EL (cell line): ENCODE results near the gene SCLT1.
A peak's percentile ranks its signal among the peaks of the same experiment; 100 is the strongest.
"Not testable (repeated sequence)": the region's sequence is repeated elsewhere in the genome, so short reads cannot be mapped to it uniquely, and the experiment has no call there.

Experiments used
- DNase-seq: peaks from one replicate; pipeline ENCODE4 v3.0.0-alpha.2; 2016

SCLT1 gene

DNA sequence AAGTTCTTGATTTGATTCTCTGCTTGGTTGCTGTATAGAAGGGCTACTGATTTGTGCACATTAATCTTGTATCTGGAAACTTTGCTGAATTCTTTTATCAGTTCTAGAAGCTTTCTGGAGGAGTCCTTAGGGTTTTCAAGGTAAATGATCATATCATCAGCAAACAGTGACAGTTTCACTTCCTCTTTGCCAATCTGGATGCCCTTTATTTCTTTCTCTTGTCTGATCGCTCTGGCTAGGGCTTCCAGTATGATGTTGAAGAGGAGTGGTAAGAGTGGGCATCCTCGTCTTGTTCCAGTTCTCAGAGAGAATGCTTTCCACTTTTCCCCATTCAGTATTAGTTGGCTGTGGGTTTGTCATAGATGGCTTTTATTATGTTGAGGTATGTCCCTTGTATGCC lies 23.8 kb downstream of the SCLT1 start:
- DNase-seq: not testable (repeated sequence)

DNA sequence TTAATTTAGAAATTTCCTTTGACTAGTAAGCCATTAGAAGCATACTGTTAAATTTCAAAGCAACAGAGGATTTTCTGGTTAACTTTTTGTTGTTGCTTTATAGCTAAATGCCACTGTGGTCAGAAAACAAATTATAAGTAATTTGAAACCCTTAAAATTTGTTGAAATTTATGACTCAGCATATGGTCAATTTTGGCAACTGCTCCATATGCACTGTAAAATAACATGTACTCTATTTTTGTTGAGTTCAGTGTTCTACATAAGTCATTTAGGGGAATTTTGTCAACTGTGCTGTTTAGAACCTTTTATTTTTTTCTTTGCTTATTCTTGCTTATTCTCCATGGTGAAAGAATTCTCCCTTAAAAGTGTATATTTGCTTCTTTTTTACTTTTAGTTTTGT lies 28.6 kb downstream of the SCLT1 start:
- DNase-seq: peak; percentile 34

DNA sequence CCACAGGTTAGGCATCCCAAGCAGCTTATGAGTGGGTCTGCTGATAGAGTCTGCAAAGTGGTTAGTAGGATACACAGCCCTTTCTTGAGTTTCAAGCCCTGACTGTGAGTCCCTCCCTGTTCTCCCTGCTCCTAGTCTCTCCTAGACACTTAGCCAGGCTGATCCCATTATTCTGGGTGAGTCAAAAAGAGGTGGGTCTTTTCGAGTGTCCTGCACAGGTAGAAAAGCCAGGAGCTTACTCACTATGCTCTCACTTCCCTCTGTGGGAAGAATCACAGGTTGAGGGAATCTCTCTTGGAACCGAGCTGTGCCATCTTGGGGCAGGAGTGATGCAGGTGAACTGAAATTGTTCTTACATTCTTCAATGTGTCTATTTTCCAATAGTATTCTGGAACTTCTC lies 29.7 kb downstream of the SCLT1 start:
- no peak for DNase-seq

DNA sequence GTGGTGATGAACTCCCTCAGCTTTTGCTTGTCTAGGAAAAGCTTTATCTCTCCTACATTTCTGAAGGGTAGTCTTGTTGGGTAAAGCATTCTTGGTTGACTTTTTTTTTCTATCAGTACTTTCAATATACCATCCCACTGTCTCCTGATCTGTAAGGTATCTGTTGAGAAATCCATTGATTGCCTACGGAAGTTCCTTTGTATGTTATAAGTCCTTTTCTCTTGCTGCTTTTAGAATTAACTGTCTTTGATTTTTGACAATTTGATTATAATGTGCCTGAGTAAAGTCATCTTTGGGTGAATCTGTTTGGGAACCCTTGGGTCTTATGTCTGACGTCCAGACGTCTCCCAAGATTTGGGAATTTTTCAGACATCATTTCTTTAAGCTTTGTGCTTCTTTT lies 30.8 kb downstream of the SCLT1 start:
- DNase-seq: no peak

DNA sequence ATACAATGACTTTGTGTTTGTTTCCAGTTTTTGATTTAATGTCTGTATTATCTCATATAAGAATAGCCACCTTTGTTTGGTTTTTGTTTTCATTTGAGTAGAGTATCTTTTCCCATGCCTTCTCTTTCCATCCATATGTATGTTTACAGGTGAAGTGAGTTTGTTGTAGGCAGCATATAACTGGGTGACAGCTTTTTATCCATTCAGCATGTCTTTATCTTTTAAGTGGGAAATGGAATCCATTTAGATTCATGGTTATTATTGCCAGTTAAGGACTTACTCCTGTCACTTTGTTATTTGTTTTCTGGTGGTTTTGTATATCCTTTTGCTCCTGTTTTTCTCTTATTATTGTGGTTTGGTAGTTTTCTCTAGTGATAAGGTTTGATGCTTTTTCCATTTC lies 34.3 kb downstream of the SCLT1 start:
- DNase-seq: no peak

DNA sequence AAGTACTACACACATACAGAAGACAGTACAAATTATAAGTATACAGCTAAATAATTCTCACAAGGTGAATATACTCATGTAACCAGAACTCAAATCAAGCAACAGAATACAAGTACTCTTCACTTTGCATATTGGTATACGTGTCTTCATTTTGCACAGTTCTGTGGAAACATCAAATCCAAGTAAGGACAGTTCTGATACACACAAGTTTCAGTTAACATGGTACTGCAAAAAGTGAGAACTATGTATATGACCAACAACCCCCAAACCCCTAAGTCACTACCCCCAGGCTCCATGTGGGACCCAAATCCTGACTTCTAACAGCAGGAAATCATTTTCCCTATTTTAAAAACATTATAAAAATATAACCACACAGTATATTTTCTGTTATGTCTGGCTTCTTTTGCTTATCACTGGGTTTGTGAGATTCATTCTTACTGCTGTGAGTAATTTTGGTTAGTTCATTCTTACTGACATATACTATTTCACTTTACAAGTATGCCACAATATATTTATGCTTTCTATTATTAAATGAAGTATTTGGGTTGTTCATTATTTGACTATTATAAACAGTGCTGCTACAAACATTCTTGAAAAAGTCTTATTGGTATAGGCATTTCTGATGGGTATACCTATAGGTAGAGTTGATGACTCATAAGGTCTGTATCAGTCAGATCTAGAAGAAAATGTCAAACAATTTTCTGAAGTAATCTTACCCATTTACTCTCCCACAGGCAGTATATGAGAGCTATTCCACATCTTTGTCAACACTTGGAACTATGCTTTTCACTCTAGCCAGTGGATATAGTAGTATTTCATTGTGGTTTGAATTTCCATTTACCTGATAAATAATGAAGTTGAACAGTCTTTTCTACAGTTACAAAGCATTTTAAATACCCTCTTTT lies 47.0 kb downstream of the SCLT1 start:
- no peak for DNase-seq

DNA sequence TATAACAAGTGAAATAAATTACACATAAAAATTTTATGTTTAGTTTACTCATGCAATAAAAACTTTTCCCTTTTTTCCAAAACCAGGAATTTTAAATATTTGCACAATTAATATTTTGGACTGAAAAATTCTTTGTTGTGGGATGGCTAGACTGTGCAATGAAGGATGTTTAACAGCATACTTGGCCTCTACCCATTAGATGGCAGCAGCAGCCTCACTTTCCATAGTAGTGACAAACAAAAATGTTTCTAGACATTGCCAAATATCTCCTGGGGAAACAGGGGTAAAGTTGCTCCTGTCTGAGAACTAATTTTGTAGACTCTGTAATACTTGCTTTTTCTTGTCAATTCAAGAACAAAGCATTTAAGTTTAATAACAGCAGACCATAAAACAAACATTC lies 49.8 kb downstream of the SCLT1 start:
- DNase-seq: peak; percentile 20

DNA sequence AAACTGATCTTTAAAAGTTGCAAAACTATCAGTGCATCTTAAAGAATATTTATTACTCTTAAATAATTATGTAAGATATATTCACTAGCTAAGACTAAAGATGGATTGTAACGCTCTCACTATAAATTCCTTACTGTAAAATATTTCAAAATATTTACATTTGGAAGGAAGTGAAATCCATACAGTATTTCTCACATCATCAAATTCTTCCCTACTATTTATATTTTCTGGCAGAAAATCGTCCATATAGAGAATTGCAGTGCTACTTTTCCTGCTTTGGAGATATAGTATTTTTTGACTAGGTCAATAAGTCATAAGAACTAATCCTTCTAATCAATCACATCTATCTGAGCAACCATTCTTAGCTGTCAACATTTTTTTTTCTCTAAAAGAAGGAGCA lies 52.9 kb downstream of the SCLT1 start:
- DNase-seq: no peak

DNA sequence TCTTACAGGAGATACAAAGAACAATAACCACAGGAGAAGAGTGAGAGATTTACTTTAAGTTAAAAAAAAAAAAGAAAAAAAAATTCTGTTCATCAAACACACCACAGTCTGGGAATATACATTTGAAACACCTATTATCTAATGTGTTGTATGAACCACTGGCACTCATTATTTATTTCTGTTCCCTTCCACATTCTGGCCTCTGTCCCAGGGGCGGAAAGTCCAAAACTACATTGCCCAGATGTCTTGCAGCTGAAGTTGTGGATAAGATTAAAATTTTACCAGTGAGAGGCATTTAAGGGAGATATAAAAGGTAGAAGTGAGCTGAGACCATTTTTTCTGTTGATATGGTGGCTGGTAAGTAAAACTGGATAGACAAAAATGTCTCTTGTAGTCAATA lies 56.2 kb downstream of the SCLT1 start:
- no peak for DNase-seq

DNA sequence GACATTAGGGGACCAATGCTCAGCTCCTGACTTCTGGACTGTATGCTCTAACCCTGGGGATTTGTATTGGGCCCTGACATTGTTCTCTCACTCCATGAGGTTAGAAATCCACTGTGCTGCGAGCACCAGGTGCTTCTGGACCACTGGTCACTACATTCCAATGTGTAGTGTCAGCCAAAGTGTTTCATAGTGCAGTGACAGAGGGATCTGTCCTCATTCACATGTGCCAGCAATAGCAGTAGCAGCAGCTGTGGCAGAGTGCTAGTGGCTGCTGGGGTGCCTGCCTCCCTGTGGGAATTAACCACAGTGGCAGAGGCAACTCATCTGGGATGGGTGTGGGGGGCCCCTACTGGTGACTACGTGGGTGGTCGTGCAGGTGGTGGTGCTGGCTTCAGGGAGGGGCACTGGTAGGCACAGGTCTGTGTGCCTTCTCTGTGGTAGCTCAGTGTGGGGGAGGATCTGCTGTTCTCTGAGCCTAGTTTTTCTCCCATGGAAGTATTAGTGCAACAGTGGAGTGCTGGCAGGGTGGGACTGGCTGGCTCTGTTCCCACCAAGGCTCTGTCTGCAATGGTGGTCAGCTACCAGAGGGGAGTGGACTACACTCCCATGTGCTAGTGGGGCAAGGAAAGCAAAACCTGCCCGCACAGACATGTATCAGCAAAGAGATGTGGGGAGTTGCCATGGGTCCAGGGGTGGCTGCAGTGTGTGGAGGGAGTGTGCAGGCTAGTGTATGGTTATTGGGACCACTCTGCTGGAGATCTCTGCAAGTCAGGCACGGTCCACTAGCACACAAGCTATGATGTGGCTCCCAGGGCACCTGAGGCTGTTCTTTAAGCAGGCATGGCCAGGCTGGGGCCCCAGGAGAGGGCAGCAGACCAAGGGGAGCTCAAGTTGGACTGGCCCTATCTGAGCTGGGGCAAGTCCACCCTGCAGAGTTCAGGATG lies 78.5 kb downstream of the SCLT1 start:
- peak; percentile 2 for DNase-seq

DNA sequence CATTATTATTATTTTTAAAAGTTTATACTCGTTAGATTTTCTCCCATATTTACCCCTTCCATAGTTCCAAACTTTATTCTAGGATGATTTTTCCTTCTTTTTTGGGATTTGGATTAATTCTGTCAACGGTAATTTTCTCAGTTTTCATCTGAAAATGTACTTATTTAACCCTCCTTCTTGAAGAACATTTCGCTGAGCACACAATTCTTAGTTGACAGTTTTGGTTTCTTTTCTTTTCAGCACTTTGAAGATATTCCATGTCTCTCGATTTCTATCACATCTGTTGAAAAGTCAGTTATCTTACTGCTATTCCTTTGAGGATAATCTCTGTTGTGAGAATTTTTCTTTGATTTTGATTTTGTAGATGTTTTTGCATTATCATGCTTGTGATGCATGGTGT lies 85.2 kb downstream of the SCLT1 start:
- DNase-seq: no peak

DNA sequence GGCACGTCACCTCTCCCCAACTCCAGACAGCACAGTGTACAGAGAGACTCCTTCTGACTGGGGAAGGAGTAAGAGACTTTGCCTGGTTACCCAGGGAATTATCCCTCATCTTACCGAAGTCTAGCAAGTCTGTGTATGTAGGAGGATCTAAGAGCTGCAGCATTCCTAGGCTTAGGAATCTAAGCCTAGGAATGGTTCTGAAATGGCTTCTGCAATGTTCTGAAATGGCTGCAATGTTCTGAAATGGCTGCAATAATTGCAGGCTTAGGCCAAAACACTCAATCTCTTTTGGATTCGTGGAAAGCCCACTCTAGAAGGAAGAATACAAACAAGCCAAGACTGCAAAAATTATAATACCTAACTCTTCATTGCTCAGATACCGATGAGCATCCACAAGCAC lies 106.4 kb downstream of the SCLT1 start:
- no peak for DNase-seq

DNA sequence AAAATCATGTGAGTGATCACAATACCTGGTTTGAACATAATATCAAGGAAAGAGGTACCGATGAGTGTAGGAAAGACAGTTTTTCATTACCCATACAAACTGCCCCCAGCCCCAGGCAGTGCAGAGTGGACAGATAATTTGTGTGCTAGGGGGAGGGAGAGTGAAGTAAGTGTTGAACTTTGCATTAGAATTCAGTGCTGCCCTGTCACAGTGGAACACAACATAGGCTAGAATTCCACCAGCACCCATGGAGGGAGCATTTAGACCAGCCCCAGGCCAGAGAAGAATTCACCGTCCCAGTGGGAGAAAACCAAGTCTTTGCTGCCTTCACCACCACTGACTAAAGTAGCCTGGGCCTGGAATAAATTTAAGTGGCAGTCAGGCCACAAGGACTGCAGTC lies 107.3 kb downstream of the SCLT1 start:
- no peak for DNase-seq

DNA sequence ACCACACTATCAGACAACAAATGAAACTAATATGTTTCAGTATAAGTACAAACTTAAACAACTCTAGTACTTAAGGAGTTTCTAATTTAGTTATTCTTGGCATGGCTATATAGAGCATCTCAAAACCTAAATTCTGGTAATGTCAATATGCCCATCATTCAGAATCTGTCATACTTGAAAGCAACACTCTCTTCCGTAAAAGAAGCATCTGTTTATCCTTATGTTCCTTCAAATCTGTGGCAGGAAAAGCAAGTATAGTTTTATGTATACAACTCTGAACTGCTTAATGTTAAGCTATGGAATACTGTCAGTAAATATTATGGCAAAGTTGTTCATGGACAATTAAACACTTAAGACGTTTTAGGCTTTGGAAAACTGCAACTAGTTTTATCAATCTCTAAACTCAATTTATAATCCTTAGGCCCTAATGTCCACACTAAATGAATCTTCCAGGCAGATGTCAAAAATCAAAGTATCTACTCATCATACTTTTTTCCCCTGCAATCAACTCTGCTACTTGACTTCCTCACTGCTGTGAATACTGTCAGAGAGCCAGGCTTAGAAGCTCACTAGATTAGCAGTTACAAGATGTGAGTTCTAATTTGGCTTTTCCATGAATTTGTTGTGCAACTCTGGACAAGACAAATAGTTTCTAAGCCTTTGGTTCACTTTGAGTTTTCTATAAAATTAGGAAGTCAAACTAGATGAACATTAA lies 109.4 kb downstream of the SCLT1 start:
- no peak for DNase-seq

DNA sequence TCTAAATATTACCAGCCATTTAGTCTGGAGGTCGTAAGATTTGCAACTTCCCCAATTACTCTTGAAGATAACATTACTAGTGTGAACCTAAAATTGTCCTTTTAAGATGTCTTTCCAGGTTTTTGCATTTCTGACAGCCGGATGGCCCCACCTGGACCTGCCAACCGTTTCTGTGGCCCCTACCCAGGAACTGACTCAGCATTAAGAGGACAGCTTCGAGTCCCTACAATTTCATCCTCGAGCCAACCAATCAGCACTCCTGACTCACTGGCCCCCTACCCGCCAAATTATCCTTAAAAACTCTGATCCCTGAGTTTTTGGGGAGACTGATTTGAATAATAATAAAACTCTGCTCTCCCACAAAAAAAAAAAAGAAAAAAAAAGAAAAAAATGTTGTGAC lies 112.0 kb downstream of the SCLT1 start:
- no peak for DNase-seq

DNA sequence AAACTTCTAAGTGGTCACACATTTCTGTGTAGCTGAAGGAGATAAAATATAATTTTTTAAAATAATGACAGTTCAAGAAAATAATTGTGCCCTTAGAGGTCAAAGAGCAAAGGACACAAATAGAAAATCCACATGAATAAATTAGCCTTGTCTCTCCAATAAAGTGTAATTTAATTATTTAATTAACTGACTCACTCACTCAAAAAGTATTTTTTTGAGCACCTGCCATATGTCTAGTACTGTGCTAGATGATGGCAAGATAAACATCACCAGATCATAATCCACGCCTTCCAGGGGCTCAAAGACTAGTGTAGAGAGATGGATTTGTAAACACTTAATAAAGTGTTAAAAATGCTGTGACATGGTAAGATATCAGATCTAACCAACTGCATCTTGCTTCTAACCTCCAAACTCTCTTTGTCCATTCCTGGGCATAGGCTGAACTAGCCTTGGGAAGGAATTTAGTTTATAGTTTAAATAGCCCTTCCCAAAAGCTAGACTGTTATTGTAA lies 112.5 kb downstream of the SCLT1 start:
- DNase-seq: no peak

DNA sequence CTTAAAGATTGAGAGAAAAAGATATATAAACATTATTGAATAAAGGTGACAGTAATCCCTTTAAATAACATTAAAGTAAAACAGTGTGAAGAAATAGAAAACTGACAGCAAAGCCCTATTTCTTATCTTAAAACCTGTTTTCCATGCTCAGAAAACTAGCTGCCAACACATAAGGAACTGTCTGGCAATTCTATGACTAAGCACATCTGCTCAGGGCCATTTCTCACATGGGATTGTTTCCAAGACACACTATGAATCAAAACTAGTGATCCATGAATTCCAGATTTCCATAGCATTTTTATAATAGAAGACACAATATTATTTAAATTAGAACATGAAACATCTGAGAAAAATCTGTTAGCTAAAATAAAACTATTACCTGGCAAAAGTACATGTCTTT lies 113.4 kb downstream of the SCLT1 start:
- peak; percentile 70 for DNase-seq

DNA sequence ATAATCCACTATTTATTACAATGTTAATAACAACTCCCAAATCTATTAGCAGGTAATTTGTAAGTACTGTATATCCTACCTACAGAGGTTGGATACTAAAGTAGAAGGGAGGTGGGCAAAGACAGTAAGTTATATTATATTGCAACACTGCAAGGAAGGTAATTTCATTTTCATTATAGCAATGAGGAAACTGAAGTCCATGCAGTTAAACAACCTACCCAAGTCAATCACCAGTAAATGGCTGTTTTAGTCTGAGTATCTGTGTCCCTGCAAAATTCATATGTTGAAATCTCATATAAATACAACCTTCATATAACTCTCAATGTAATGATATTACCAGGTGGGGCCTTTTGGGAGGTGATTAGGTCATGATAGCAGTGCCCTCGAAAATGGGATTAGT lies 114.4 kb downstream of the SCLT1 start:
- no peak for DNase-seq

DNA sequence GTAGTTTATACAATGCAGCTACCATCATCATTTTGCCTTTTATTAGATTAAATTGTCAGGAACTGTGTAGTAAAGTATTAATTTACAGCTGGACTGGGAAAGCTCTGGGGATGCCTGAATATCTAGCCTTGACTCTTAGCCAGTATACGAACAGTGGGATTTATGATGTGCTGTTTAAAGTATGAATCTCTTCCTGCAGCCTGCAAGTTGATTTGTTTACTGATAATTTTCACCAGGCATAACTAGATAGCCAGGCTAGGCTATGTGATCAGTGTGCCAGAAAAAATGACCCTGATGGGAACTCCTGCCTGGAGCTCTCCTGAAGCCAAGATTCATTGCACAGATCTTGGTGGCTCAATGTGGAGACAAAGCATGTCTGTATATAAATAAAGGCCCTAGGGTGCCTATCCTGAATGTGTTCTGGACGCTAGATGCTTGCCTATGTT lies 119.2 kb downstream of the SCLT1 start:
- peak; percentile 10 for DNase-seq

DNA sequence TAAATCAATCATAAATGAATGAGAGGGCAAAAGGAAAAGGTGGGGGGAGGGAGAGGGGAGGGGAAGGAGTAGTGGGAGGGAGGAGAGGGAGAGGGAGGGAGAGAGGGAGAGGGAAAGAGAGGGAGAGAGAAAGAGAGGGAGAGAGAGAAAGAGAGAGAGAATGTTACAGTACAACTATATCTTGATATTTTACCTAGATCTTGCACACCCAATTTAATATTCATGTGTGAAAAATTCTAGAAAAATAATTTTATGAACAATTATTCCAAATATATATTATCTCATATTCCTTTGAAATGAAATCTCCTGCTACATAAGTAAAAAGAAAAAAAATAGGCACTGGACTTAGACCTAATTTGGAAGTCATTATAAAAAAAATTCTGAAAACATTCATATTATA lies 120.0 kb downstream of the SCLT1 start:
- DNase-seq: no peak

DNA sequence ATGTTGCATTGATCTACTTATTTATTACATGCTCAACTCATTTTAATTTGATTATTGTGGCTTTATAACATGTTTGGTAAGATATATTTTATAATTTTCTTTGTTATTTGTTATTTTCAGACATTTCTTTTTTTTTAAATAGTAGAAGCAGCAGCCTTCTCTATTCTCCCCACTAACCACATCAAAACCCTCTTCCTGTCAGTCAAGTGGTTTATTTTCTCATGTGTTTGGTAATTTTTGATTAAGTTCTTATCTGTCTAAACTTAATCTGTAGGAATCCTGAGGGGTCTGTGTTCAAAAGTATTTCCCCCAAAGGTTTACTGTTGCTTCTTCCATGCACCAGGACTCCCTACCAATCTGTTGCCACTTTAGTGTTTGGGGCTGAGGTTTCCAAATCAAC lies 131.9 kb downstream of the SCLT1 start:
- DNase-seq: no peak

DNA sequence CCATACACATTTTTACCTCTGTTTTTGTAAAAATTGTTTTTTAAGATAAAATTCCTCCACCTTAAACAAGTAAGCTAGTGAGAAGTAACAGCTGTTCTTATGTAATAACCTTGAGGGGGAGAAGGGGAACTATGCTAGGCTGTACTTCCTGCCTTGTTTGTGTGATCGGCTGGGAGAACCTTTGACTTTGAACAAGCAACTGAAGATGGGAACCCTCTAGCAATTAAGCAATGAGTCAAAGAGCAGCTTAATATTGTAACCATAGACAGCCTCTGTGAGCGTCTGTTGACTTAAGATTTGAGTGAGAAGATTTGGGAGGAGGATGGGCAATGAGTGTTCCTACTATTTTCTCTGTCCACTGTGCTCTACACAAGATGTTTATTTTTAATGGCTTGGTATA lies 135.1 kb downstream of the SCLT1 start:
- DNase-seq: no peak

DNA sequence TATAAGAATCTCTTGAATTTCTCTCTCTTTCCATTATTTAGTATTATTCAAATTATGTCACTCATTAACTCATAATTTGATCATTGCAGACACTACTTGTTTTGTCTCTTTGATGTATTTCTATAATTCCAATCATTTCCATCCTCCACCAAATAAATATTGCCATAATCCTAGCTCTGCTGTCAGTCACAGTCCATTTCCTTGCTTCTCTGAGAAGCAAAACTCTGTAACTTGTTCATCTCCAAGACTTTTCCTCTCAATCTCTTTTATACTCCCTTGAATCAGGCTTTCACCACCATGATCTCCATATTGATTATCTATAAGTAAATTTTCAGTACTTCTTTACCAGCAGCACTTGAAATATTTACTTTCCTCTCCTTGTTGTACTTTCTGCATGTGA lies 135.9 kb downstream of the SCLT1 start:
- no peak for DNase-seq
